A549 (cell line): ENCODE data around the gene SNRNP70.

ENCODE experiments used
- BHLHE40 ChIP-seq: IDR thresholded peaks from 2 replicates; pipeline ENCODE4 v1.6.1; 2012; ENCODE audit warnings: low read depth, low read length, inconsistent platforms
- EP300 ChIP-seq, 2 experiments: fragments of >200 bp; sonication (Bioruptor Twin); formaldehyde crosslinking; IDR thresholded peaks; 2 replicates in 1 of 2; 3 replicates in 1 of 2; pipeline ENCODE4 v1.6.1; 2016 to 2017
- FOSB ChIP-seq: fragments of 250-450 bp; sonication (Bioruptor Pico); IDR thresholded peaks from 2 replicates; pipeline ENCODE4 v1.5.0; 2020; ENCODE audit warnings: mild to moderate bottlenecking, moderate library complexity
- JUN ChIP-seq, 2 experiments: fragments of >200 bp; sonication (Bioruptor Twin); formaldehyde crosslinking; IDR thresholded peaks; 2 replicates in 1 of 2; 3 replicates in 1 of 2; pipeline ENCODE4 v1.6.1; 2016 to 2017
- KDM1A ChIP-seq: fragments of 200-600 bp; sonication (generic); IDR thresholded peaks from 2 replicates; pipeline ENCODE4 v1.6.1; 2016; ENCODE audit warnings: low read depth, mild to moderate bottlenecking
- KDM5A ChIP-seq: fragments of 200-600 bp; sonication (generic); IDR thresholded peaks from 2 replicates; pipeline ENCODE4 v1.6.1; 2016; ENCODE audit warnings: antibody characterized with exemption, mild to moderate bottlenecking
- MAFK ChIP-seq: fragments of 450-650 bp; IDR thresholded peaks from 2 replicates; pipeline ENCODE4 v1.6.1; 2014; ENCODE audit not compliant: partially characterized antibody
- POLR2A ChIP-seq: IDR thresholded peaks from 2 replicates; pipeline ENCODE4 v1.6.1; 2012; ENCODE audit warnings: mild to moderate bottlenecking, low read length
- ZSCAN20 ChIP-seq: fragments of 250-450 bp; sonication (Bioruptor Pico); IDR thresholded peaks from 2 replicates; pipeline ENCODE4 v1.8.0; 2022; ENCODE audit warnings: mild to moderate bottlenecking, moderate library complexity
- TF ChIP-seq, protein P1 (sequence below): fragments of >200 bp; sonication (Bioruptor Twin); formaldehyde crosslinking; IDR thresholded peaks from 3 replicates; pipeline ENCODE4 v1.5.1; 2016

DNA sequence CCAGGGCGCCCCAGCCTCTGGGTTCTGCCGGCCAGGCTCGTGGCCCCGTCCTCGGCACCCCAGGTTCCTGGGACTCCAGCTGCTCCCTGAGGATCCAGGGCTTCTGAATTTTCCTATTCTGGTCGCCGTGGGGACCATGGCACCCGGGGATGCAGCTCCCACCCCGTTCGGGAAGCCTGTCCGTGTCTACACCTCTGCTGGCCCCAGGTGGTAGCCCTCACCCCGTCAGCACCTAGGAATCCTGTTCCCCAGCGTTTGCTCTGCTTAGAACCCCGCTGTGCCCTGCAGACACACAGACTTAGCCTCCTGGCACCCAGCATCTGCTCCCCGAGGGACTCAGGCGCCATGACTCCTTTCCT lies 35.1 kb downstream of the SNRNP70 start:
- no peak for TF ChIP-seq FOSB
- no peak for TF ChIP-seq POLR2A
- TF ChIP-seq, protein P1, sequence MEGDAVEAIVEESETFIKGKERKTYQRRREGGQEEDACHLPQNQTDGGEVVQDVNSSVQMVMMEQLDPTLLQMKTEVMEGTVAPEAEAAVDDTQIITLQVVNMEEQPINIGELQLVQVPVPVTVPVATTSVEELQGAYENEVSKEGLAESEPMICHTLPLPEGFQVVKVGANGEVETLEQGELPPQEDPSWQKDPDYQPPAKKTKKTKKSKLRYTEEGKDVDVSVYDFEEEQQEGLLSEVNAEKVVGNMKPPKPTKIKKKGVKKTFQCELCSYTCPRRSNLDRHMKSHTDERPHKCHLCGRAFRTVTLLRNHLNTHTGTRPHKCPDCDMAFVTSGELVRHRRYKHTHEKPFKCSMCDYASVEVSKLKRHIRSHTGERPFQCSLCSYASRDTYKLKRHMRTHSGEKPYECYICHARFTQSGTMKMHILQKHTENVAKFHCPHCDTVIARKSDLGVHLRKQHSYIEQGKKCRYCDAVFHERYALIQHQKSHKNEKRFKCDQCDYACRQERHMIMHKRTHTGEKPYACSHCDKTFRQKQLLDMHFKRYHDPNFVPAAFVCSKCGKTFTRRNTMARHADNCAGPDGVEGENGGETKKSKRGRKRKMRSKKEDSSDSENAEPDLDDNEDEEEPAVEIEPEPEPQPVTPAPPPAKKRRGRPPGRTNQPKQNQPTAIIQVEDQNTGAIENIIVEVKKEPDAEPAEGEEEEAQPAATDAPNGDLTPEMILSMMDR = no peak
- TF ChIP-seq JUN (IDR thresholded peaks at IDR 0.05) = no peak
- no peak for TF ChIP-seq BHLHE40
- TF ChIP-seq KDM5A = no peak
- TF ChIP-seq KDM1A = no peak
- no peak for TF ChIP-seq EP300 (IDR thresholded peaks at IDR 0.05)
- TF ChIP-seq ZSCAN20 (CRISPR knock-in tag) = no peak
- no peak for TF ChIP-seq MAFK
